Endothelial cell of umbilical vein (primary cell): ENCODE results near the gene PPP2R3B. TPM values are rescaled to one million over a fixed set of nuclear protein-coding genes. Genes with fewer than 3 reads are reported as not detected.

ENCODE experiments used
- BruUV-seq: library from RNA; stranded (reverse); fragments of 400-500 nt; replicated peaks from 2 replicates; lab custom pipeline; 2021; lab: Mats Ljungman, UMichigan
- CTCF ChIA-PET: fragments of 300-600, 350-600 bp; sonication (Branson Sonifier 250); formaldehyde crosslinking; loops from one replicate; lab custom pipeline; 2021; ENCODE audit warnings: antibody characterized with exemption, inconsistent platforms; lab: Charles Lee
- POLR2A ChIA-PET: fragments of 300-600, 350-600 bp; sonication (Branson Sonifier 250); formaldehyde crosslinking; loops from one replicate; lab custom pipeline; 2021; ENCODE audit warnings: antibody characterized with exemption, inconsistent platforms; lab: Charles Lee
- DNase-seq: peaks from one replicate; pipeline ENCODE4 v3.0.0-alpha.2; 2011; ENCODE audit warnings: low read depth, low spot score
- FAIRE-seq: peaks from 2 replicates; lab custom pipeline; 2011; peaks lifted over from hg19 to GRCh38; lab: Jason Lieb, UNC
- H2AFZ ChIP-seq: 2 replicates; pipeline ENCODE4 v1.6.0; 2012; ENCODE audit warnings: low read depth, low read length, control low read depth, inconsistent platforms
- H3K27ac ChIP-seq: 2 replicates; pipeline ENCODE4 v1.5.1; 2011; ENCODE audit warnings: low read depth, mild to moderate bottlenecking, control low read depth, low read length, moderate library complexity; ENCODE audit not compliant: insufficient read depth
- H3K27me3 ChIP-seq, 2 experiments: 2 replicates each; pipeline versions ENCODE4 v1.6.0 to v1.6.1; 2011; ENCODE audit warnings: low read length in 2 of 2, mixed read lengths in 1 of 2; ENCODE audit not compliant: control insufficient read depth in 2 of 2, insufficient read depth in 2 of 2
- H3K36me3 ChIP-seq, 2 experiments: 2 replicates in 1 of 2; 3 replicates in 1 of 2; pipeline ENCODE4 v1.5.1; 2011; ENCODE audit warnings: low read length in 2 of 2, mild to moderate bottlenecking in 1 of 2, moderate library complexity in 1 of 2; ENCODE audit not compliant: control insufficient read depth in 2 of 2, insufficient read depth in 2 of 2; ENCODE audit errors: extremely low read depth in 1 of 2
- H3K4me1 ChIP-seq: 3 replicates; pipeline ENCODE4 v1.5.1; 2011; ENCODE audit warnings: mild to moderate bottlenecking, low read length; ENCODE audit not compliant: control insufficient read depth, insufficient read depth; ENCODE audit errors: extremely low read depth
- H3K4me2 ChIP-seq: 2 replicates; pipeline ENCODE4 v1.6.1; 2011; ENCODE audit warnings: low read length, control low read depth, mixed read lengths; ENCODE audit not compliant: insufficient read depth
- H3K4me3 ChIP-seq, 3 experiments: fragments of 200-600 bp in 1 of 3; sonication (generic), shearing (Covaris generic) in 1 of 3; replicated peaks in 1 of 3; 2 replicates each; pipeline ENCODE4 v1.5.1; 2011 to 2016; ENCODE audit warnings: control low read depth in 3 of 3, low read length in 3 of 3, mild to moderate bottlenecking in 2 of 3, inconsistent platforms in 1 of 3, low read depth in 1 of 3, moderate library complexity in 1 of 3; ENCODE audit not compliant: insufficient read depth in 1 of 3
- H3K79me2 ChIP-seq: 2 replicates; pipeline ENCODE4 v1.6.0; 2012; ENCODE audit warnings: low read length, inconsistent platforms; ENCODE audit not compliant: control insufficient read depth, insufficient read depth
- H3K9ac ChIP-seq: replicated peaks from 2 replicates; pipeline ENCODE3; 2011; ENCODE audit warnings: low read length, control low read depth; ENCODE audit not compliant: insufficient read depth; ENCODE audit errors: extremely low read depth
- H3K9me1 ChIP-seq: replicated peaks from 3 replicates; pipeline ENCODE4 v1.6.0; 2011; ENCODE audit warnings: mild to moderate bottlenecking, low read length; ENCODE audit not compliant: control insufficient read depth, insufficient read depth; ENCODE audit errors: extremely low read depth
- H3K9me3 ChIP-seq: replicated peaks from 2 replicates; pipeline ENCODE4 v1.5.1; 2012; ENCODE audit warnings: low read length, inconsistent platforms; ENCODE audit not compliant: control insufficient read depth, insufficient read depth
- H4K20me1 ChIP-seq: replicated peaks from 2 replicates; pipeline ENCODE3; 2011; ENCODE audit warnings: mild to moderate bottlenecking, low read length; ENCODE audit not compliant: control insufficient read depth, insufficient read depth; ENCODE audit errors: extremely low read depth
- CTCF ChIP-seq, 2 donors: IDR thresholded peaks; 1 replicate in 1 of 2; 2 replicates in 1 of 2; pipeline ENCODE4 v1.5.1; 2011; ENCODE audit warnings: low read length in 2 of 2, mild to moderate bottlenecking in 2 of 2, moderate library complexity in 2 of 2, control low read depth in 1 of 2, inconsistent platforms in 1 of 2, low read depth in 1 of 2; ENCODE audit not compliant: insufficient read depth in 1 of 2; ENCODE audit errors: extremely low read depth in 1 of 2
- EZH2 ChIP-seq: IDR thresholded peaks from 2 replicates; pipeline ENCODE4 v1.6.1; 2012; ENCODE audit warnings: borderline replicate concordance, low read depth, mild to moderate bottlenecking, moderate library complexity, low read length, inconsistent platforms; ENCODE audit not compliant: severe bottlenecking
- FOS ChIP-seq: IDR thresholded peaks from 2 replicates; pipeline ENCODE4 v1.6.1; 2011; ENCODE audit warnings: mild to moderate bottlenecking, low read length, moderate library complexity, borderline replicate concordance; ENCODE audit not compliant: insufficient read depth
- GATA2 ChIP-seq: IDR thresholded peaks from 2 replicates; pipeline ENCODE4 v1.7.0; 2011; ENCODE audit warnings: low read depth, mild to moderate bottlenecking, moderate library complexity, mixed read lengths, low read length; ENCODE audit not compliant: insufficient read length, insufficient read depth
- JUN ChIP-seq: IDR thresholded peaks from 2 replicates; pipeline ENCODE4 v1.6.1; 2011; ENCODE audit warnings: borderline replicate concordance, low read depth; ENCODE audit not compliant: insufficient read length, insufficient read depth
- MAX ChIP-seq: IDR thresholded peaks from 2 replicates; pipeline ENCODE4 v1.6.1; 2011; ENCODE audit not compliant: insufficient read depth, insufficient read length
- MYC ChIP-seq: IDR thresholded peaks from one replicate; pipeline ENCODE4 v1.6.1; 2011; ENCODE audit warnings: mild to moderate bottlenecking, low read depth, low read length
- POLR2A ChIP-seq: IDR thresholded peaks from 2 replicates; pipeline ENCODE4 v1.6.1; 2012; ENCODE audit warnings: low read depth, mild to moderate bottlenecking, control low read depth, low read length
- POLR2AphosphoS5 ChIP-seq: IDR thresholded peaks from 2 replicates; pipeline ENCODE4 v1.6.1; 2012; ENCODE audit warnings: low read depth, mild to moderate bottlenecking, control low read depth, low read length, moderate library complexity; ENCODE audit not compliant: insufficient read depth
- dilution Hi-C: fragments of 300-500 bp; cut with MboI; formaldehyde crosslinking; loops from one replicate; pipeline ENCODE4 v1.15.0; 2019; ENCODE audit warnings: low sequenced_read_pairs; ENCODE audit not compliant: extremely low pct_ligation_motif_present
- intact Hi-C: fragments of 100-400 bp; cut with micrococcal nuclease; formaldehyde crosslinking; loops from one replicate; pipeline ENCODE4 v1.10.0; 2022
- polyA plus RNA-seq, 4 experiments: library from polyadenylated mRNA; depleted of rRNA in 3 of 4; stranded (reverse) in 3 of 4; unstranded in 1 of 4; fragments of >200 nt; gene quantifications; 2 replicates each; pipeline versions ENCODE4 v1.2.1 to v1.2.3, GENCODE V29; 2011 to 2012; ENCODE audit warnings: missing spikeins in 1 of 4
- total RNA-seq: library from RNA; stranded (reverse); gene quantifications from 2 replicates; pipeline ENCODE4 v1.2.3, GENCODE V29; 2021

Gene PPP2R3B
- total and polyA plus RNA-seq, 2 donors (not counting 3 experiments of a cell fraction or from before 2014, with no cell fraction given), result 19.1 to 33.6 TPM

- Histone ChIP-seq H3K4me1 (peaks cover 5% of the 10 kb centered on the region), H2AFZ (peak overlapping the region; percentile 81), H3K9me1 (no peaks in the 10 kb centered on the region), H4K20me1 (no peaks in the 10 kb centered on the region), H3K36me3 (peaks cover 4 to 5% of the 10 kb centered on the region in 2 experiments), H3K79me2 (peaks cover 19% of the 10 kb centered on the region), H3K9ac (peak overlapping the region; percentile 77), H3K9me3 (no peaks in the 10 kb centered on the region), H3K4me3 (peak overlapping the region; percentile 56 to 84 (median 80)), H3K4me2 (peak overlapping the region; percentile 58), H3K27ac (peak overlapping the region; percentile 73), H3K27me3 (no peaks in the 10 kb centered on the region)
- ChIA-PET CTCF (no interaction called here), POLR2A (no interaction called here)
- dilution Hi-C loops, result no loop called here
- DNase-seq (peak; percentile 98), FAIRE-seq (no peak)
- no TSS peak for BruUV-seq
- intact Hi-C loops, result loop anchor here (1.0 kb wide), 3 partner anchors 35 to 69 kb away; no protein-coding TSS in a partner anchor
- TF ChIP-seq MAX (no peak), CTCF (IDR thresholded peaks at IDR 0.05; ENCODE audit: extremely low read depth in 1 of 2, insufficient read depth in 1 of 2, low read depth in 1 of 2, low read length in 2 of 2) (no peak)
These were observed 68.5 kb downstream of the PPP2R3B start for GRCh38 chrX:318068-318738.

- H3K27ac ChIP-seq, result peak overlapping the region; percentile 23
These were observed 69.2 kb downstream of the PPP2R3B start for GRCh38 chrX:317424-318067.

More at GRCh38 chrX:317424-318067, 69.2 kb downstream of the PPP2R3B start:
- intact Hi-C loops, result loop anchor here (1.0 kb wide), 3 partner anchors 34 to 70 kb away; no protein-coding TSS in a partner anchor
- CTCF ChIA-PET, result no interaction called here
- H4K20me1 ChIP-seq, result no peaks in the 10 kb centered on the region
- H2AFZ ChIP-seq, result peak overlapping the region; percentile 66
- dilution Hi-C loops, result no loop called here
- DNase-seq (no peak), FAIRE-seq (no peak)
- H3K9me3 ChIP-seq, result no peaks in the 10 kb centered on the region
- H3K79me2 ChIP-seq, result peaks cover 19% of the 10 kb centered on the region
- no peaks in the 10 kb centered on the region for H3K27me3 ChIP-seq
- peaks cover 5% of the 10 kb centered on the region for H3K4me1 ChIP-seq
- H3K36me3 ChIP-seq, result peaks cover 4 to 5% of the 10 kb centered on the region in 2 experiments
- BruUV-seq, result no TSS peak
- no peaks in the 10 kb centered on the region for H3K9me1 ChIP-seq
- TF ChIP-seq MYC (no peak), POLR2A (no peak), GATA2 (no peak), FOS (no peak), CTCF (IDR thresholded peaks at IDR 0.05; ENCODE audit: extremely low read depth in 1 of 2, insufficient read depth in 1 of 2, low read depth in 1 of 2, low read length in 2 of 2) (no peak), MAX (no peak), JUN (no peak), POLR2AphosphoS5 (no peak), EZH2 (no peak)
- POLR2A ChIA-PET, result no interaction called here
- peak overlapping the region; percentile 16 for H3K9ac ChIP-seq
- H3K4me3 ChIP-seq, result peak overlapping the region; percentile 43 to 84 (median 80)
- peak overlapping the region; percentile 58 for H3K4me2 ChIP-seq
